H9 (cell line): ENCODE results near the gene TMIGD3. TPM values are rescaled to one million over a fixed set of nuclear protein-coding genes. Genes with fewer than 3 reads are reported as not detected.

Experiments used
- DNase-seq: peaks from one replicate; pipeline ENCODE4 v3.0.0-alpha.2; 2017
- H2AFZ ChIP-seq: one replicate; pipeline ENCODE4 v1.6.1; 2013; ENCODE audit warnings: mild to moderate bottlenecking, low read length, control low read depth, moderate library complexity
- H2AK5ac ChIP-seq: 2 replicates; pipeline ENCODE4 v1.6.1; 2013; ENCODE audit warnings: low read length, control low read depth, mixed read lengths; ENCODE audit not compliant: insufficient read length
- H2BK120ac ChIP-seq: one replicate; pipeline ENCODE4 v1.6.1; 2013; ENCODE audit warnings: low read depth, mild to moderate bottlenecking, low read length, control low read depth, inconsistent platforms; ENCODE audit not compliant: poor library complexity, severe bottlenecking
- H2BK12ac ChIP-seq: 2 replicates; pipeline ENCODE4 v1.6.1; 2013; ENCODE audit warnings: low read length, control low read depth, mixed read lengths, low read depth; ENCODE audit not compliant: insufficient read length
- H2BK15ac ChIP-seq: 2 replicates; pipeline ENCODE4 v1.6.1; 2013; ENCODE audit warnings: low read depth, low read length, control low read depth
- H2BK20ac ChIP-seq: one replicate; pipeline ENCODE4 v1.6.1; 2013; ENCODE audit warnings: low read depth, mild to moderate bottlenecking, low read length, control low read depth, inconsistent platforms; ENCODE audit not compliant: poor library complexity, severe bottlenecking
- H2BK5ac ChIP-seq: 2 replicates; pipeline ENCODE4 v1.6.1; 2013; ENCODE audit warnings: low read length, control low read depth, mixed read lengths; ENCODE audit not compliant: insufficient read length
- H3K14ac ChIP-seq: 2 replicates; pipeline ENCODE4 v1.6.1; 2013; ENCODE audit warnings: low read length, control low read depth; ENCODE audit not compliant: insufficient read depth
- H3K18ac ChIP-seq: 2 replicates; pipeline ENCODE4 v1.6.1; 2013; ENCODE audit warnings: low read depth, mild to moderate bottlenecking, mixed read lengths, low read length, control low read depth; ENCODE audit not compliant: insufficient read length
- H3K23ac ChIP-seq: 2 replicates; pipeline ENCODE4 v1.6.1; 2013; ENCODE audit warnings: low read length, control low read depth, mixed read lengths, low read depth; ENCODE audit not compliant: insufficient read length
- H3K23me2 ChIP-seq: 2 replicates; pipeline ENCODE4 v1.6.1; 2013; ENCODE audit warnings: low read depth, mild to moderate bottlenecking, mixed read lengths, low read length, control low read depth; ENCODE audit not compliant: insufficient read length, poor library complexity, severe bottlenecking
- H3K27ac ChIP-seq: 2 replicates; pipeline ENCODE4 v1.5.1; 2013; ENCODE audit warnings: low read length, control low read depth, mixed read lengths, low read depth; ENCODE audit not compliant: insufficient read length
- H3K27me3 ChIP-seq: 2 replicates; pipeline ENCODE4 v1.6.1; 2013; ENCODE audit warnings: low read length, control low read depth, inconsistent platforms; ENCODE audit not compliant: insufficient read depth
- H3K4ac ChIP-seq: 2 replicates; pipeline ENCODE4 v1.6.1; 2013; ENCODE audit warnings: low read depth, mild to moderate bottlenecking, control low read depth, inconsistent platforms, low read length, moderate library complexity
- H3K4me1 ChIP-seq: 2 replicates; pipeline ENCODE4 v1.6.1; 2013; ENCODE audit warnings: low read length, control low read depth, inconsistent platforms; ENCODE audit not compliant: insufficient read depth
- H3K4me2 ChIP-seq: 2 replicates; pipeline ENCODE4 v1.6.1; 2013; ENCODE audit warnings: low read length, control low read depth, mixed read lengths; ENCODE audit not compliant: insufficient read length, insufficient read depth
- H3K56ac ChIP-seq: 2 replicates; pipeline ENCODE4 v1.6.1; 2013; ENCODE audit warnings: low read depth, mild to moderate bottlenecking, mixed read lengths, low read length, control low read depth; ENCODE audit not compliant: insufficient read length
- H3K79me1 ChIP-seq: 2 replicates; pipeline ENCODE4 v1.6.1; 2013; ENCODE audit warnings: low read depth, mild to moderate bottlenecking, moderate library complexity, low read length, control low read depth, inconsistent platforms; ENCODE audit not compliant: insufficient read depth, poor library complexity, severe bottlenecking
- H3K79me2 ChIP-seq: 2 replicates; pipeline ENCODE4 v1.6.1; 2013; ENCODE audit warnings: low read length, control low read depth, inconsistent platforms; ENCODE audit not compliant: insufficient read depth
- H3K9ac ChIP-seq: 2 replicates; pipeline ENCODE4 v1.6.1; 2013; ENCODE audit warnings: low read length, control low read depth, mixed read lengths; ENCODE audit not compliant: insufficient read length; ENCODE audit errors: extremely low read depth
- H3K9me3 ChIP-seq: one replicate; pipeline ENCODE4 v1.6.1; 2013; ENCODE audit warnings: low read depth, low read length, inconsistent platforms; ENCODE audit not compliant: control insufficient read depth
- H3T11ph ChIP-seq: one replicate; pipeline ENCODE4 v1.6.1; 2013; ENCODE audit warnings: mild to moderate bottlenecking, low read length, control low read depth, inconsistent platforms
- H4K20me1 ChIP-seq: one replicate; pipeline ENCODE4 v1.6.1; 2013; ENCODE audit not compliant: control insufficient read depth, insufficient read length, insufficient read depth
- H4K5ac ChIP-seq: 2 replicates; pipeline ENCODE4 v1.6.1; 2013; ENCODE audit warnings: low read depth, mild to moderate bottlenecking, mixed read lengths, low read length, control low read depth; ENCODE audit not compliant: insufficient read length
- H4K8ac ChIP-seq: replicated peaks from 2 replicates; pipeline ENCODE4 v1.6.1; 2013; ENCODE audit warnings: low read length, control low read depth, mixed read lengths, low read depth; ENCODE audit not compliant: insufficient read length
- H4K91ac ChIP-seq: 2 replicates; pipeline ENCODE4 v1.6.1; 2013; ENCODE audit warnings: low read depth, mild to moderate bottlenecking, moderate library complexity, mixed read lengths, low read length, control low read depth; ENCODE audit not compliant: insufficient read length
- H3K27ac Mint-ChIP-seq, 3 experiments: 2 replicates in 2 of 3; 3 replicates in 1 of 3; pipeline ENCODE4 v1.8.0; 2020 to 2021; ENCODE audit warnings: mixed read lengths in 3 of 3, mild to moderate bottlenecking in 1 of 3, moderate library complexity in 1 of 3
- H3K27me3 Mint-ChIP-seq: 2 replicates; pipeline ENCODE4 v1.8.0; 2021; ENCODE audit warnings: low read depth, mild to moderate bottlenecking, moderate library complexity, mixed read lengths
- H3K36me3 Mint-ChIP-seq, 3 experiments: 2 replicates in 2 of 3; 3 replicates in 1 of 3; pipeline ENCODE4 v1.8.0; 2020 to 2021; ENCODE audit warnings: low read depth in 3 of 3, mixed read lengths in 3 of 3; ENCODE audit not compliant: insufficient read depth in 1 of 3
- H3K4me1 Mint-ChIP-seq, 2 experiments: 2 replicates each; pipeline ENCODE4 v1.8.0; 2020; ENCODE audit warnings: mixed read lengths in 2 of 2
- H3K4me3 Mint-ChIP-seq, 2 experiments: 2 replicates in 1 of 2; 3 replicates in 1 of 2; pipeline ENCODE4 v1.8.0; 2020 to 2021; ENCODE audit warnings: mild to moderate bottlenecking in 2 of 2, mixed read lengths in 2 of 2, moderate library complexity in 1 of 2
- H3K9me3 Mint-ChIP-seq, 2 experiments: 2 replicates in 1 of 2; 3 replicates in 1 of 2; pipeline ENCODE4 v1.8.0; 2020; ENCODE audit warnings: mild to moderate bottlenecking in 2 of 2, mixed read lengths in 2 of 2, moderate library complexity in 1 of 2
- WGBS: extraction: QIAGEN DNeasy Blood & Tissue Kit; methylation state at CpG from one replicate; pipeline ENCODE4 v1.1.7; 2013; ENCODE audit warnings: missing lambda C conversion rate, low lambda C conversion rate, mixed read lengths; ENCODE audit not compliant: insufficient read length; ENCODE audit errors: extremely low coverage; 5-methylcytosine and 5-hydroxymethylcytosine counted together
- long read RNA-seq: library from polyadenylated mRNA; unstranded; transcript quantifications from one replicate; pipeline ENCODE4 v2.0.0, GENCODE V29; 2020
- total RNA-seq: library from RNA; stranded (reverse); gene quantifications from 2 replicates; pipeline ENCODE4 v1.2.1, GENCODE V29; 2021
- TF ChIP-seq, protein P1 (sequence below): fragments of 200-600 bp; sonication (generic); conservative IDR thresholded peaks from 3 replicates; pipeline ENCODE4 v1.8.0; 2021; ENCODE audit warnings: antibody characterized with exemption, mild to moderate bottlenecking

The TMIGD3 gene
- total RNA-seq: not detected in 2 replicates
- long read RNA-seq: 0 reads

- H3T11ph ChIP-seq: no peak within 1 kb of the TSS
- H4K8ac ChIP-seq: no peak within 1 kb of the TSS
- H2BK15ac ChIP-seq: no peak within 1 kb of the TSS
- no peak within 1 kb of the TSS for H4K91ac ChIP-seq
- H3K14ac ChIP-seq: no peak within 1 kb of the TSS
- H3K56ac ChIP-seq: no peak within 1 kb of the TSS
- no peaks in the 10 kb centered on the region for H4K20me1 ChIP-seq
- no peaks in the 10 kb centered on the region for H3K9me3 ChIP-seq
- no peaks in the 10 kb centered on the region for H3K27me3 ChIP-seq
- no peak within 1 kb of the TSS for H3K27ac ChIP-seq
- DNase-seq: no peak
- no peak within 1 kb of the TSS for H4K5ac ChIP-seq
- H2BK12ac ChIP-seq: no peak within 1 kb of the TSS
- Mint-ChIP-seq H3K27me3 (peaks cover 3% of the 10 kb centered on the region), H3K27ac (no peak within 1 kb of the TSS), H3K36me3 (no peaks in the 10 kb centered on the region), H3K9me3 (no peaks in the 10 kb centered on the region), H3K4me3 (no peak within 1 kb of the TSS), H3K4me1 (peaks cover 3 to 7% of the 10 kb centered on the region in 2 experiments)
- H3K9ac ChIP-seq: no peak within 1 kb of the TSS
- no peaks in the 10 kb centered on the region for H3K79me1 ChIP-seq
- H2BK20ac ChIP-seq: no peak within 1 kb of the TSS
- WGBS: no CpG with 5 or more reads among the region's 4 CpGs
- H3K79me2 ChIP-seq: no peaks in the 10 kb centered on the region
- H2AFZ ChIP-seq: no peak within 1 kb of the TSS
- TF ChIP-seq, protein P1, sequence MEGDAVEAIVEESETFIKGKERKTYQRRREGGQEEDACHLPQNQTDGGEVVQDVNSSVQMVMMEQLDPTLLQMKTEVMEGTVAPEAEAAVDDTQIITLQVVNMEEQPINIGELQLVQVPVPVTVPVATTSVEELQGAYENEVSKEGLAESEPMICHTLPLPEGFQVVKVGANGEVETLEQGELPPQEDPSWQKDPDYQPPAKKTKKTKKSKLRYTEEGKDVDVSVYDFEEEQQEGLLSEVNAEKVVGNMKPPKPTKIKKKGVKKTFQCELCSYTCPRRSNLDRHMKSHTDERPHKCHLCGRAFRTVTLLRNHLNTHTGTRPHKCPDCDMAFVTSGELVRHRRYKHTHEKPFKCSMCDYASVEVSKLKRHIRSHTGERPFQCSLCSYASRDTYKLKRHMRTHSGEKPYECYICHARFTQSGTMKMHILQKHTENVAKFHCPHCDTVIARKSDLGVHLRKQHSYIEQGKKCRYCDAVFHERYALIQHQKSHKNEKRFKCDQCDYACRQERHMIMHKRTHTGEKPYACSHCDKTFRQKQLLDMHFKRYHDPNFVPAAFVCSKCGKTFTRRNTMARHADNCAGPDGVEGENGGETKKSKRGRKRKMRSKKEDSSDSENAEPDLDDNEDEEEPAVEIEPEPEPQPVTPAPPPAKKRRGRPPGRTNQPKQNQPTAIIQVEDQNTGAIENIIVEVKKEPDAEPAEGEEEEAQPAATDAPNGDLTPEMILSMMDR: no peak
- H3K23ac ChIP-seq: no peak within 1 kb of the TSS
- H3K4me1 ChIP-seq: no peaks in the 10 kb centered on the region
- H3K4ac ChIP-seq: no peak within 1 kb of the TSS
- no peak within 1 kb of the TSS for H2AK5ac ChIP-seq
- H2BK5ac ChIP-seq: no peak within 1 kb of the TSS
- no peaks in the 10 kb centered on the region for H3K23me2 ChIP-seq
- H3K4me2 ChIP-seq: no peak within 1 kb of the TSS
- no peak within 1 kb of the TSS for H3K18ac ChIP-seq
- H2BK120ac ChIP-seq: no peak within 1 kb of the TSS
Observed at GRCh38 chr1:111503585-111504060, at the start of gene TMIGD3, which contains the start of gene ADORA3. Gene TMIGD3 (minus strand): TSS chr1:111503633. CDS start chr1:111503354, 279 bp downstream. Gene ADORA3 (minus strand): TSS chr1:111503633. CDS start chr1:111503354, 279 bp downstream.
